Left ventricle myocardium inferior (tissue), 1 donor: ENCODE measurements around the gene CASR. TPM values are rescaled to one million over a fixed set of nuclear protein-coding genes. Genes with fewer than 3 reads are reported as not detected.

Experiments used
- DNase-seq: peaks from one replicate; pipeline ENCODE4 v3.0.0-alpha.2; 2020
- H3K27ac ChIP-seq: fragments of 200-600 bp; replicated peaks from 2 replicates; pipeline ENCODE4 v1.8.0; 2021
- H3K27me3 ChIP-seq: fragments of 200-600 bp; 2 replicates; pipeline ENCODE4 v1.8.0; 2021; ENCODE audit warnings: low read depth
- H3K36me3 ChIP-seq: fragments of 200-600 bp; 2 replicates; pipeline ENCODE4 v1.8.0; 2021
- H3K4me1 ChIP-seq: fragments of 200-600 bp; 2 replicates; pipeline ENCODE4 v1.8.0; 2021
- H3K4me3 ChIP-seq: fragments of 200-600 bp; 2 replicates; pipeline ENCODE4 v1.8.0; 2021; ENCODE audit warnings: mild to moderate bottlenecking, moderate library complexity
- H3K9me3 ChIP-seq: fragments of 200-600 bp; replicated peaks from 2 replicates; pipeline ENCODE4 v1.8.0; 2021
- CTCF ChIP-seq: fragments of 200-600 bp; IDR thresholded peaks from 2 replicates; pipeline ENCODE4 v1.8.0; 2021; ENCODE audit warnings: antibody characterized with exemption, mild to moderate bottlenecking, borderline replicate concordance
- intact Hi-C: fragments of 100-400 bp; cut with micrococcal nuclease; formaldehyde crosslinking; loops from one replicate; pipeline ENCODE4 v1.11.0; 2022
- total RNA-seq: library from RNA; stranded (reverse); fragmentation: NEBNext Ultra II Directional; extraction: Animal tissue kit (Norgen Biotek cat#: 25700); gene quantifications from one replicate; pipeline ENCODE4 v1.2.1, GENCODE V29; 2021
- donor health status: DM: no; HTN: yes; CAD: no; lungs with severe emphysema.

Gene CASR
- total RNA-seq, 1 donor from 2014 or later = not detected

- Histone ChIP-seq H3K4me3 (no peak overlapping the region), H3K36me3 (no peaks in the 10 kb centered on the region), H3K4me1 (no peaks in the 10 kb centered on the region), H3K27ac (no peak overlapping the region), H3K27me3 (peaks cover 28% of the 10 kb centered on the region), H3K9me3 (peaks cover 7% of the 10 kb centered on the region)
- intact Hi-C loops = no loop called here
- no peak for DNase-seq
- no peak for TF ChIP-seq CTCF
Measured at GRCh38 chr3:122314228-122314876, 130.9 kb downstream of the CASR start.

GRCh38 chr3:122315619-122316018, 132.2 kb downstream of the CASR start:
- intact Hi-C loops = no loop called here
- TF ChIP-seq CTCF = no peak
- Histone ChIP-seq H3K27ac (no peak overlapping the region), H3K4me1 (no peaks in the 10 kb centered on the region), H3K9me3 (peaks cover 19% of the 10 kb centered on the region), H3K27me3 (peaks cover 28% of the 10 kb centered on the region), H3K4me3 (no peak overlapping the region), H3K36me3 (no peaks in the 10 kb centered on the region)
- no peak for DNase-seq

- Histone ChIP-seq H3K9me3 (peaks cover 19% of the 10 kb centered on the region), H3K27me3 (peaks cover 28% of the 10 kb centered on the region), H3K4me3 (no peak overlapping the region), H3K27ac (no peak overlapping the region), H3K36me3 (no peaks in the 10 kb centered on the region), H3K4me1 (no peaks in the 10 kb centered on the region)
- no peak for DNase-seq
- intact Hi-C loops = no loop called here
- no peak for TF ChIP-seq CTCF
Measured at GRCh38 chr3:122316368-122316767, 132.9 kb downstream of the CASR start.

- no peak for DNase-seq
- no peak for TF ChIP-seq CTCF
- Histone ChIP-seq H3K9me3 (peaks cover 19% of the 10 kb centered on the region), H3K36me3 (no peaks in the 10 kb centered on the region), H3K27ac (no peak overlapping the region), H3K27me3 (peaks cover 28% of the 10 kb centered on the region), H3K4me1 (no peaks in the 10 kb centered on the region), H3K4me3 (no peak overlapping the region)
- intact Hi-C loops = no loop called here
Measured at GRCh38 chr3:122318620-122319019, 135.2 kb downstream of the CASR start.

- no peak for DNase-seq
- Histone ChIP-seq H3K27ac (no peak overlapping the region), H3K27me3 (peaks cover 7% of the 10 kb centered on the region), H3K4me1 (no peaks in the 10 kb centered on the region), H3K9me3 (peaks cover 19% of the 10 kb centered on the region), H3K4me3 (no peak overlapping the region), H3K36me3 (no peaks in the 10 kb centered on the region)
- no peak for TF ChIP-seq CTCF
- intact Hi-C loops = no loop called here
Measured at GRCh38 chr3:122322095-122323075, 138.9 kb downstream of the CASR start.
